K562 (cell line): ENCODE results near the gene COCH. TPM values are rescaled to one million over a fixed set of nuclear protein-coding genes. Genes with fewer than 3 reads are reported as not detected.

Experiments
- ARID2 ChIP-seq: fragments of 450-650 bp; IDR thresholded peaks from 2 replicates; pipeline ENCODE4 v1.6.1; 2017; ENCODE audit warnings: antibody characterized with exemption, mild to moderate bottlenecking
- FOS ChIP-seq: IDR thresholded peaks from 3 replicates; pipeline ENCODE4 v1.6.1; 2011; ENCODE audit not compliant: insufficient read length; ENCODE audit errors: extremely low read depth
- NFRKB ChIP-seq: fragments of 450-650 bp; IDR thresholded peaks from 2 replicates; pipeline ENCODE4 v1.6.1; 2016; ENCODE audit warnings: low read depth
- NR2C2 ChIP-seq, 2 experiments: fragments of 200-800 bp in 1 of 2; sonication (Bioruptor generic) in 1 of 2; sonication (generic) in 1 of 2; formaldehyde crosslinking in 1 of 2; IDR thresholded peaks; 2 replicates each; pipeline versions ENCODE4 v1.6.1 to v1.8.0; 2016 to 2022; ENCODE audit warnings: mild to moderate bottlenecking in 1 of 2, missing compliant biosample characterization in 1 of 2, missing genetic modification characterization in 1 of 2, missing genetic modification reagents in 1 of 2
- PCBP2 ChIP-seq: fragments of 200-400 bp; formaldehyde crosslinking; IDR thresholded peaks from 2 replicates; pipeline ENCODE4 v1.6.1; 2018; ENCODE audit warnings: low read length, low read depth, mild to moderate bottlenecking, moderate library complexity; ENCODE audit not compliant: poor library complexity, severe bottlenecking
- SAP30 ChIP-seq: fragments of 200-600 bp; sonication (generic); IDR thresholded peaks from 2 replicates; pipeline ENCODE4 v1.6.1; 2012; ENCODE audit warnings: borderline replicate concordance, low read depth, mild to moderate bottlenecking, moderate library complexity, low read length, control low read depth, inconsistent platforms; ENCODE audit not compliant: insufficient read depth, poor library complexity, severe bottlenecking
- SP2 ChIP-seq: IDR thresholded peaks from 2 replicates; pipeline ENCODE4 v1.6.1; 2011; ENCODE audit warnings: mild to moderate bottlenecking, low read depth, low read length, moderate library complexity; ENCODE audit not compliant: poor library complexity, severe bottlenecking; ENCODE audit errors: extremely low read depth
- ZNF253 ChIP-seq: fragments of 250-450 bp; sonication (Bioruptor Pico); conservative IDR thresholded peaks from 2 replicates; pipeline ENCODE4 v1.6.1; 2021; ENCODE audit warnings: mild to moderate bottlenecking
- polyA plus RNA-seq, 8 experiments: library from polyadenylated mRNA; depleted of rRNA in 4 of 8; stranded (reverse) in 5 of 8; unstranded in 3 of 8; fragments of >200 nt; fragmentation: Nextera tagmentation in 2 of 8; fragmentation: Illumina TruSeq in 1 of 8; extraction: Ambion mirVana in 2 of 8; extraction: Trizol in 1 of 8; gene quantifications; 2 replicates each; pipeline versions ENCODE4 v1.2.1 to v1.2.3, GENCODE V29; 2011 to 2014; ENCODE audit warnings: inconsistent platforms in 1 of 8, missing spikeins in 1 of 8
- total RNA-seq, 7 experiments: library from RNA; depleted of rRNA in 6 of 7; stranded (reverse); fragments of >200 nt in 6 of 7; fragmentation: Illumina TruSeq in 2 of 7; extraction: Trizol in 2 of 7; gene quantifications; 2 replicates each; pipeline versions ENCODE4 v1.2.1 to v1.2.3, GENCODE V29; 2011 to 2021; ENCODE audit warnings: low replicate concordance in 1 of 7
- TF ChIP-seq, protein P1 (sequence below): fragments of 450-650 bp; IDR thresholded peaks from 2 replicates; pipeline ENCODE4 v1.6.1; 2016
- TF ChIP-seq, protein P2 (sequence below): fragments of 250-450 bp; sonication (Bioruptor Pico); IDR thresholded peaks from 2 replicates; pipeline ENCODE4 v1.5.0; 2021
- TF ChIP-seq, protein P3 (sequence below): fragments of 450-650 bp; formaldehyde crosslinking; IDR thresholded peaks from 2 replicates; pipeline ENCODE4 v1.4.0; 2022; ENCODE audit warnings: missing genetic modification characterization
- TF ChIP-seq, protein P4 (sequence below), 2 experiments: fragments of 250-450 bp in 1 of 2; fragments of 450-650 bp in 1 of 2; sonication (Bioruptor Pico) in 1 of 2; IDR thresholded peaks; 2 replicates each; pipeline versions ENCODE4 v1.6.1 to v1.8.0; 2016 to 2021; ENCODE audit warnings: mild to moderate bottlenecking in 2 of 2, moderate library complexity in 2 of 2, missing compliant biosample characterization in 1 of 2, missing genetic modification characterization in 1 of 2
- TF ChIP-seq, protein P5 (sequence below), 2 experiments: fragments of 200-800 bp in 1 of 2; sonication (Bioruptor generic) in 1 of 2; sonication (generic) in 1 of 2; formaldehyde crosslinking in 1 of 2; IDR thresholded peaks in 1 of 2; conservative IDR thresholded peaks in 1 of 2; 2 replicates each; pipeline versions ENCODE4 v1.5.0 to v1.6.1; 2016 to 2020; ENCODE audit warnings: missing compliant biosample characterization in 1 of 2, missing genetic modification characterization in 1 of 2, missing genetic modification reagents in 1 of 2
- TF ChIP-seq, protein P6 (sequence below): fragments of 450-650 bp; formaldehyde crosslinking; IDR thresholded peaks from 2 replicates; pipeline ENCODE4 v1.4.0; 2020; ENCODE audit warnings: mild to moderate bottlenecking, mixed read lengths
- TF ChIP-seq, protein P7 (sequence below): fragments of 450-650 bp; IDR thresholded peaks from 2 replicates; pipeline ENCODE4 v1.6.1; 2016; ENCODE audit warnings: missing biosample characterization, missing genetic modification characterization

COCH gene
- total and polyA plus RNA-seq, 9 of the 15 experiments (the other 6 are each of a cell fraction or from before 2014, with no cell fraction given) = 27.0 to 141 (median 69.3) TPM

DNA sequence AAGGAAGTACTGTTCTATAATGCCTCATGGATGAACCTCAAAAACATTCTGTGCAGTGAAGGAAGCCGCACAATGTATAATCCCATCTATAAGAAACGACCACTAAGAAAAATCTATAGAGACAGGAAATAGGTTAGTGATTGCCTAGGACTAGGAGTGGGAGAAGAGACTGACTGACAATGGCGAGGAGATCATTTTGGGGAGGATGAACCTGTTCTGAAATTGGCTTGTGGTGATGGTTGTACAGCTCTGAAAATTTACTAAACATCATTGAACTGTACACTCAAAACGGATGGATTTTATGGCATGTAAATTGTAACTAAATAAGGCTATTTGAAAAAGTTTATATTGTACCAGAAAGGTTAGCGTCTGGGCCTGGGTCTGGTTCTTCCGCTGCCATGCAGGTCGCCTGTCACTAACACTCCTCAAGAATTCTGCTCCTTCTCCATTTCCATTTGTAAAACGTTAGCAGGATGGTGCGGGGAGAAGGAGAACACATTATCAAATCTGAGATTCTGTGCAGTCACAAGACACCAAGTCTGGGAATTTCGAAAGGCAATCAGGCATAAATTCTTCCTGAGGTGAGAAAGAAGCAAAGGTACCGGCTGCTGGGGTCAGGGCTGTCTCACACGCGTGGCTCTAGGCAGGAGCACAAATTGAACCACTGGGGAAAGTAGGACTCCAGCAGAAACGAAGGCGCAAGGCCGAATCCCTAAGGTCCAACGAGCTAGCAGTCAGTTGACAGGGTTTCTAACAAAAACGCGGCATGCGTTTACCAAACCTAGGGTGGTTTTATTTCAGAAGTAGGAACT, 845 bp upstream of the COCH start (continued):
- TF ChIP-seq, protein P1, sequence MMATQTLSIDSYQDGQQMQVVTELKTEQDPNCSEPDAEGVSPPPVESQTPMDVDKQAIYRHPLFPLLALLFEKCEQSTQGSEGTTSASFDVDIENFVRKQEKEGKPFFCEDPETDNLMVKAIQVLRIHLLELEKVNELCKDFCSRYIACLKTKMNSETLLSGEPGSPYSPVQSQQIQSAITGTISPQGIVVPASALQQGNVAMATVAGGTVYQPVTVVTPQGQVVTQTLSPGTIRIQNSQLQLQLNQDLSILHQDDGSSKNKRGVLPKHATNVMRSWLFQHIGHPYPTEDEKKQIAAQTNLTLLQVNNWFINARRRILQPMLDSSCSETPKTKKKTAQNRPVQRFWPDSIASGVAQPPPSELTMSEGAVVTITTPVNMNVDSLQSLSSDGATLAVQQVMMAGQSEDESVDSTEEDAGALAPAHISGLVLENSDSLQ = 0 out of 2 replicates have a peak, but pooled peaks have one; percentile 6
- TF ChIP-seq, protein P2, sequence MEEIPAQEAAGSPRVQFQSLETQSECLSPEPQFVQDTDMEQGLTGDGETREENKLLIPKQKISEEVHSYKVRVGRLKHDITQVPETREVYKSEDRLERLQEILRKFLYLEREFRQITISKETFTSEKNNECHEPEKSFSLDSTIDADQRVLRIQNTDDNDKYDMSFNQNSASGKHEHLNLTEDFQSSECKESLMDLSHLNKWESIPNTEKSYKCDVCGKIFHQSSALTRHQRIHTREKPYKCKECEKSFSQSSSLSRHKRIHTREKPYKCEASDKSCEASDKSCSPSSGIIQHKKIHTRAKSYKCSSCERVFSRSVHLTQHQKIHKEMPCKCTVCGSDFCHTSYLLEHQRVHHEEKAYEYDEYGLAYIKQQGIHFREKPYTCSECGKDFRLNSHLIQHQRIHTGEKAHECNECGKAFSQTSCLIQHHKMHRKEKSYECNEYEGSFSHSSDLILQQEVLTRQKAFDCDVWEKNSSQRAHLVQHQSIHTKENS = no peak
- no peak for TF ChIP-seq NFRKB
- TF ChIP-seq PCBP2 = no peak
- TF ChIP-seq, protein P3, sequence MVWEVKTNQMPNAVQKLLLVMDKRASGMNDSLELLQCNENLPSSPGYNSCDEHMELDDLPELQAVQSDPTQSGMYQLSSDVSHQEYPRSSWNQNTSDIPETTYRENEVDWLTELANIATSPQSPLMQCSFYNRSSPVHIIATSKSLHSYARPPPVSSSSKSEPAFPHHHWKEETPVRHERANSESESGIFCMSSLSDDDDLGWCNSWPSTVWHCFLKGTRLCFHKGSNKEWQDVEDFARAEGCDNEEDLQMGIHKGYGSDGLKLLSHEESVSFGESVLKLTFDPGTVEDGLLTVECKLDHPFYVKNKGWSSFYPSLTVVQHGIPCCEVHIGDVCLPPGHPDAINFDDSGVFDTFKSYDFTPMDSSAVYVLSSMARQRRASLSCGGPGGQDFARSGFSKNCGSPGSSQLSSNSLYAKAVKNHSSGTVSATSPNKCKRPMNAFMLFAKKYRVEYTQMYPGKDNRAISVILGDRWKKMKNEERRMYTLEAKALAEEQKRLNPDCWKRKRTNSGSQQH (CRISPR knock-in tag) = no peak
- TF ChIP-seq FOS = no peak
- TF ChIP-seq SP2 = no peak
- no peak for TF ChIP-seq ZNF253 (CRISPR knock-in tag)
- TF ChIP-seq, protein P4, sequence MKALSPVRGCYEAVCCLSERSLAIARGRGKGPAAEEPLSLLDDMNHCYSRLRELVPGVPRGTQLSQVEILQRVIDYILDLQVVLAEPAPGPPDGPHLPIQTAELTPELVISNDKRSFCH (CRISPR knock-in tag; IDR thresholded peaks at IDR 0.05) = no peak
- TF ChIP-seq, protein P4 (tag; IDR thresholded peaks at IDR 0.05) = 0 out of 2 replicates have a peak, but pooled peaks have one; percentile 11
- TF ChIP-seq, protein P5, sequence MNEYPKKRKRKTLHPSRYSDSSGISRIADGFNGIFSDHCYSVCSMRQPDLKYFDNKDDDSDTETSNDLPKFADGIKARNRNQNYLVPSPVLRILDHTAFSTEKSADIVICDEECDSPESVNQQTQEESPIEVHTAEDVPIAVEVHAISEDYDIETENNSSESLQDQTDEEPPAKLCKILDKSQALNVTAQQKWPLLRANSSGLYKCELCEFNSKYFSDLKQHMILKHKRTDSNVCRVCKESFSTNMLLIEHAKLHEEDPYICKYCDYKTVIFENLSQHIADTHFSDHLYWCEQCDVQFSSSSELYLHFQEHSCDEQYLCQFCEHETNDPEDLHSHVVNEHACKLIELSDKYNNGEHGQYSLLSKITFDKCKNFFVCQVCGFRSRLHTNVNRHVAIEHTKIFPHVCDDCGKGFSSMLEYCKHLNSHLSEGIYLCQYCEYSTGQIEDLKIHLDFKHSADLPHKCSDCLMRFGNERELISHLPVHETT (CRISPR knock-in tag; conservative IDR thresholded peaks at IDR 0.05 in 1 of 2, IDR thresholded peaks at IDR 0.05 in 1 of 2) = 0 out of 4 replicates have a peak, but pooled peaks of 1 of the 2 experiments have one; percentile 55
- TF ChIP-seq, protein P6, sequence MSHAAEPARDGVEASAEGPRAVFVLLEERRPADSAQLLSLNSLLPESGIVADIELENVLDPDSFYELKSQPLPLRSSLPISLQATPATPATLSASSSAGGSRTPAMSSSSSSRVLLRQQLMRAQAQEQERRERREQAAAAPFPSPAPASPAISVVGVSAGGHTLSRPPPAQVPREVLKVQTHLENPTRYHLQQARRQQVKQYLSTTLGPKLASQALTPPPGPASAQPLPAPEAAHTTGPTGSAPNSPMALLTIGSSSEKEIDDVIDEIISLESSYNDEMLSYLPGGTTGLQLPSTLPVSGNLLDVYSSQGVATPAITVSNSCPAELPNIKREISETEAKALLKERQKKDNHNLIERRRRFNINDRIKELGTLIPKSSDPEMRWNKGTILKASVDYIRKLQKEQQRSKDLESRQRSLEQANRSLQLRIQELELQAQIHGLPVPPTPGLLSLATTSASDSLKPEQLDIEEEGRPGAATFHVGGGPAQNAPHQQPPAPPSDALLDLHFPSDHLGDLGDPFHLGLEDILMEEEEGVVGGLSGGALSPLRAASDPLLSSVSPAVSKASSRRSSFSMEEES (CRISPR knock-in tag) = no peak
- TF ChIP-seq, protein P7, sequence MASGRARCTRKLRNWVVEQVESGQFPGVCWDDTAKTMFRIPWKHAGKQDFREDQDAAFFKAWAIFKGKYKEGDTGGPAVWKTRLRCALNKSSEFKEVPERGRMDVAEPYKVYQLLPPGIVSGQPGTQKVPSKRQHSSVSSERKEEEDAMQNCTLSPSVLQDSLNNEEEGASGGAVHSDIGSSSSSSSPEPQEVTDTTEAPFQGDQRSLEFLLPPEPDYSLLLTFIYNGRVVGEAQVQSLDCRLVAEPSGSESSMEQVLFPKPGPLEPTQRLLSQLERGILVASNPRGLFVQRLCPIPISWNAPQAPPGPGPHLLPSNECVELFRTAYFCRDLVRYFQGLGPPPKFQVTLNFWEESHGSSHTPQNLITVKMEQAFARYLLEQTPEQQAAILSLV (tag) = no peak
- TF ChIP-seq NR2C2 (CRISPR knock-in tag; IDR thresholded peaks at IDR 0.05) = no peak
- TF ChIP-seq NR2C2 (tag; IDR thresholded peaks at IDR 0.05) = peak; percentile 28; the same call in 1 of the 2 replicates
- no peak for TF ChIP-seq ARID2
- peak; percentile 7 for TF ChIP-seq SAP30
